ENCODE results near the gene NRG2. TPM values are rescaled to one million over a fixed set of nuclear protein-coding genes. Genes with fewer than 3 reads are reported as not detected.

NRG2 gene
- total RNA-seq, 4 donors from 2014 or later: 4.5 to 7.0 (median 5.4) TPM

- H3K9me3 ChIP-seq: no peaks in the 10 kb centered on the region
- H3K4me3 ChIP-seq: no peak overlapping the region
- WGBS: 83% methylated on average over 4 of the region's 4 CpGs
- H3K27me3 ChIP-seq: no peaks in the 10 kb centered on the region
- no peak overlapping the region for H3K27ac ChIP-seq
- peaks cover 7% of the 10 kb centered on the region for H3K36me3 ChIP-seq
- no peaks in the 10 kb centered on the region for H3K4me1 ChIP-seq
- DNase-seq (ENCODE audit: low spot score in 2 of 2): no peak
- TF ChIP-seq EP300 (IDR thresholded peaks at IDR 0.05) (no peak), POLR2A (IDR thresholded peaks at IDR 0.05) (no peak), CTCF (IDR thresholded peaks at IDR 0.05) (no peak), POLR2AphosphoS5 (IDR thresholded peaks at IDR 0.05) (no peak)
These were observed 186.4 kb downstream of the NRG2 start for GRCh38 chr5:139856714-139857113.

- no peaks in the 10 kb centered on the region for H3K27me3 ChIP-seq
- H3K4me1 ChIP-seq: no peaks in the 10 kb centered on the region
- no peak for DNase-seq (ENCODE audit: low spot score in 2 of 2)
- TF ChIP-seq POLR2A (IDR thresholded peaks at IDR 0.05) (no peak), CTCF (IDR thresholded peaks at IDR 0.05) (no peak), POLR2AphosphoS5 (IDR thresholded peaks at IDR 0.05) (no peak), EP300 (IDR thresholded peaks at IDR 0.05) (no peak)
- H3K4me3 ChIP-seq: no peak overlapping the region
- H3K9me3 ChIP-seq: no peaks in the 10 kb centered on the region
- 91% methylated on average over 4 of the region's 6 CpGs for WGBS
- no peak overlapping the region for H3K27ac ChIP-seq
- peaks cover 13% of the 10 kb centered on the region for H3K36me3 ChIP-seq
These were observed 187.1 kb downstream of the NRG2 start for GRCh38 chr5:139855946-139856540.

DNA sequence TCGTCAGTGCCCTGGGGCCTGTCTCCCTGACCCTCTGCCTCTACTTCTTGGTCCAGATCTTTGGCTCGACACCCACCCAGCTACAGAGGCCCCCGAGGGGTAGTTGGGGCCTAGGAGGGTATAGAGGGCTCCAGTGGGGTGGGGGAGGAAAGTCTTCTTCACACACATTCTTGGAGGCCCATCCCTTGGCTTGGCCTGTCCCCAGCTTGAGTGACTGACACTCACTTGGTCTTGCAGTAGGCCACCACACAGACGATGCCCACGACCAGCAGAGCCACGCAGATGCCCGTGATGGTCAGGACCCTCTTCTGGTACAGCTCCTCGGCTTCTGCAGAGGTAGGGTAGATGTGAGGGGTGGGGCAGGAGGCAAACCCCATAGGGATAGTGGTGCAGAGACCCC, 187.6 kb downstream of the NRG2 start:
- H3K4me3 ChIP-seq: no peak overlapping the region
- no peak for TF ChIP-seq CTCF (IDR thresholded peaks at IDR 0.05)
- TF ChIP-seq POLR2A (IDR thresholded peaks at IDR 0.05): no peak
- no peak for TF ChIP-seq POLR2AphosphoS5 (IDR thresholded peaks at IDR 0.05)
- no peak for TF ChIP-seq EP300 (IDR thresholded peaks at IDR 0.05)
- H3K4me1 ChIP-seq: no peaks in the 10 kb centered on the region
- H3K27ac ChIP-seq: no peak overlapping the region
- H3K36me3 ChIP-seq: peaks cover 13% of the 10 kb centered on the region
- DNase-seq (ENCODE audit: low spot score in 2 of 2): no peak
- H3K9me3 ChIP-seq: no peaks in the 10 kb centered on the region
- WGBS: 95% methylated on average over 8 of the region's 8 CpGs
- no peaks in the 10 kb centered on the region for H3K27me3 ChIP-seq

DNA sequence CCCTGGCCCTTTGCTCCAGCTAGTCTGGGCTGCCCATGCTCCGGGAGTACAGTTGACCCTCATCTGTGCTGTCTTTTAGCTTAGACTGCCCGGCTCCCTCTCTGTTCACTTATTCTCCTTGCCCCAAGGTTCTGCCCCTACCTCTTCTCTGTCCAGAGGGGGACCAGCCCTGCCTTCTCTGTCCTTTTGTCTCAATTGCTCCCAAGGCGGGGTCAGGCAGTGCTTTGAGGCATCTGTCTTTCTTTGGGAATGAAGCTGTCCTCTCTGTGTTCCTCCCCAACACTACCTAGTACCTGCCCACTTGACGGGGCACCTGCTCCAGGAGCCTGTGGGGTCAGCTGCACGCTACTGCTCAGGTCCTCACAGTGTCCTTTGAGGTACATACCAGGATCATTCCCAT, 188.1 kb downstream of the NRG2 start:
- Histone ChIP-seq H3K4me1 (no peaks in the 10 kb centered on the region), H3K9me3 (no peaks in the 10 kb centered on the region), H3K27ac (no peak overlapping the region), H3K27me3 (no peaks in the 10 kb centered on the region), H3K36me3 (peaks cover 13% of the 10 kb centered on the region), H3K4me3 (no peak overlapping the region)
- DNase-seq (ENCODE audit: low spot score in 2 of 2): no peak
- 97% methylated on average over 5 of the region's 5 CpGs for WGBS
- TF ChIP-seq CTCF (IDR thresholded peaks at IDR 0.05): no peak
- no peak for TF ChIP-seq POLR2AphosphoS5 (IDR thresholded peaks at IDR 0.05)

DNA sequence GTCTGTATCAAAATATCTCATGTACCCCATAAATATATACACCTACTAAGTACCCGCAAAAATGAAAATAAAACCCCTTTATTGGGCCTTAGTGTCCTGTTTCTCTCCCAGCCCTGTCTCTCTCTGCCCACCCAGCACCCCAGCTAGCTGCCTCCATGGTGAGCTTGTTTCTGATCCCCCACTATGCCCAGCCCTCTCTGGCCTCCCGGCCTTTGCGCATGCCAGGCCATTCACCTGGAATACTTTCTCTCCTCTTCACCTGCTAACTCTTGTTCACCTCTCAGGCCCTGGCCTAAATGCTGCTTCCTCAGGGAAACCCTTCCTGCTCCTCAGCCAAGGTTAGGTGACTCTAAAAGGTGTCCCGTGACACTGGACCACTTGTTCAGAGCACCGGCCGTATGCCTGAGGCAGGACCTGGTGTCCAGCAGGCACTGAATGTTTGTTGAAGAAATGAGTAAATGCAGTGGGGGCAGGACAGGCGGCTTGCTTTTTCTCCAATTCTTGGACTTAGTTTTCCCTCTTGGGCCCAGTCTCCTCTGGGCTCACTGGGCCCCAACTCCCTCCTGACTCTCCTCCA, 189.0 kb downstream of the NRG2 start:
- WGBS: 94% methylated on average over 7 of the region's 7 CpGs
- H3K9me3 ChIP-seq: no peaks in the 10 kb centered on the region
- peaks cover 13% of the 10 kb centered on the region for H3K36me3 ChIP-seq
- no peak for DNase-seq (ENCODE audit: low spot score in 2 of 2)
- no peak for TF ChIP-seq EP300 (IDR thresholded peaks at IDR 0.05)
- TF ChIP-seq CTCF (IDR thresholded peaks at IDR 0.05): no peak
- no peaks in the 10 kb centered on the region for H3K27me3 ChIP-seq
- H3K4me3 ChIP-seq: no peak overlapping the region
- H3K4me1 ChIP-seq: no peaks in the 10 kb centered on the region
- no peak overlapping the region for H3K27ac ChIP-seq
